HepG2 (cell line): ENCODE measurements around the gene SLC2A11. TPM values are rescaled to one million over a fixed set of nuclear protein-coding genes. Genes with fewer than 3 reads are reported as not detected.

Source experiments
- AGO1 ChIP-seq: fragments of 200-400 bp; formaldehyde crosslinking; IDR thresholded peaks from 2 replicates; pipeline ENCODE4 v1.6.1; 2017; ENCODE audit warnings: mild to moderate bottlenecking, low read depth, low read length, moderate library complexity; ENCODE audit not compliant: poor library complexity, severe bottlenecking
- BRD4 ChIP-seq: sonication (generic); formaldehyde crosslinking; IDR thresholded peaks from 2 replicates; pipeline ENCODE4 v1.4.0; 2020; ENCODE audit warnings: missing genetic modification reagents
- CAMTA2 ChIP-seq: sonication (generic); formaldehyde crosslinking; IDR thresholded peaks from 2 replicates; pipeline ENCODE4 v1.4.0; 2020; ENCODE audit warnings: mild to moderate bottlenecking, missing genetic modification reagents, borderline replicate concordance
- DBP ChIP-seq: sonication (generic); formaldehyde crosslinking; IDR thresholded peaks from 2 replicates; pipeline ENCODE4 v1.4.0; 2020; ENCODE audit warnings: missing genetic modification reagents; ENCODE audit errors: not compliant biosample characterization
- GLI4 ChIP-seq: sonication (generic); formaldehyde crosslinking; IDR thresholded peaks from 2 replicates; pipeline ENCODE4 v1.5.1; 2020; ENCODE audit warnings: missing genetic modification reagents, mild to moderate bottlenecking, moderate library complexity, borderline replicate concordance
- HNF4A ChIP-seq: sonication (generic); formaldehyde crosslinking; IDR thresholded peaks from 2 replicates; pipeline ENCODE4 v1.4.0; 2020; ENCODE audit warnings: missing genetic modification reagents
- HOXD1 ChIP-seq: sonication (generic); formaldehyde crosslinking; IDR thresholded peaks from 2 replicates; pipeline ENCODE4 v1.5.0; 2020; ENCODE audit warnings: missing genetic modification reagents
- KLF15 ChIP-seq: sonication (generic); formaldehyde crosslinking; IDR thresholded peaks from 2 replicates; pipeline ENCODE4 v1.8.1; 2023; ENCODE audit warnings: borderline replicate concordance, mild to moderate bottlenecking, inconsistent platforms, missing genetic modification reagents, mixed read lengths
- KLF6 ChIP-seq: IDR thresholded peaks from 2 replicates; pipeline ENCODE4 v1.8.0; 2016; ENCODE audit warnings: missing biosample characterization, missing genetic modification reagents
- KLF9 ChIP-seq: IDR thresholded peaks from 2 replicates; pipeline ENCODE4 v1.6.1; 2016; ENCODE audit warnings: low read depth
- MEIS1 ChIP-seq: sonication (generic); formaldehyde crosslinking; IDR thresholded peaks from 2 replicates; pipeline ENCODE4 v1.9.0; 2021; ENCODE audit warnings: mild to moderate bottlenecking, missing genetic modification reagents, moderate library complexity, borderline replicate concordance
- MIER2 ChIP-seq: IDR thresholded peaks from 2 replicates; pipeline ENCODE4 v1.6.1; 2016; ENCODE audit warnings: missing biosample characterization, missing genetic modification reagents
- MTERF4 ChIP-seq: sonication (generic); formaldehyde crosslinking; IDR thresholded peaks from 2 replicates; pipeline ENCODE4 v1.8.0; 2023; ENCODE audit warnings: mild to moderate bottlenecking, missing genetic modification reagents
- MZF1 ChIP-seq: sonication (generic); formaldehyde crosslinking; IDR thresholded peaks from 2 replicates; pipeline ENCODE4 v1.8.1; 2023; ENCODE audit warnings: mild to moderate bottlenecking, missing genetic modification reagents, borderline replicate concordance
- PHF21A ChIP-seq: sonication (generic); formaldehyde crosslinking; IDR thresholded peaks from 2 replicates; pipeline ENCODE4 v1.5.0; 2020; ENCODE audit warnings: mild to moderate bottlenecking, missing genetic modification reagents
- SNAI1 ChIP-seq: sonication (generic); formaldehyde crosslinking; IDR thresholded peaks from 2 replicates; pipeline ENCODE4 v1.5.0; 2020; ENCODE audit warnings: mild to moderate bottlenecking, missing genetic modification reagents, borderline replicate concordance
- YEATS4 ChIP-seq: sonication (generic); formaldehyde crosslinking; IDR thresholded peaks from 2 replicates; pipeline ENCODE4 v1.4.0; 2020; ENCODE audit warnings: missing genetic modification reagents, borderline replicate concordance
- ZMAT3 ChIP-seq: sonication (generic); formaldehyde crosslinking; conservative IDR thresholded peaks from 2 replicates; pipeline ENCODE4 v1.7.0; 2021; ENCODE audit warnings: missing genetic modification reagents
- ZNF180 ChIP-seq: sonication (generic); formaldehyde crosslinking; IDR thresholded peaks from 2 replicates; pipeline ENCODE4 v1.4.0; 2020; ENCODE audit warnings: low read depth, missing genetic modification reagents, borderline replicate concordance
- ZNF264 ChIP-seq: sonication (generic); formaldehyde crosslinking; IDR thresholded peaks from 2 replicates; pipeline ENCODE4 v1.4.0; 2020; ENCODE audit warnings: missing genetic modification reagents
- ZNF335 ChIP-seq: sonication (generic); formaldehyde crosslinking; IDR thresholded peaks from 2 replicates; pipeline ENCODE4 v1.4.0; 2020; ENCODE audit warnings: missing genetic modification reagents
- ZNF567 ChIP-seq: sonication (generic); formaldehyde crosslinking; IDR thresholded peaks from 2 replicates; pipeline ENCODE4 v1.8.1; 2023; ENCODE audit warnings: mild to moderate bottlenecking, missing genetic modification reagents, borderline replicate concordance
- ZNF605 ChIP-seq: sonication (generic); formaldehyde crosslinking; IDR thresholded peaks from 2 replicates; pipeline ENCODE4 v1.8.0; 2022; ENCODE audit warnings: mild to moderate bottlenecking, missing genetic modification reagents
- polyA plus RNA-seq, 8 experiments: library from polyadenylated mRNA; depleted of rRNA in 3 of 8; stranded (reverse) in 7 of 8; unstranded in 1 of 8; fragments of >200 nt; fragmentation: Illumina TruSeq in 4 of 8; extraction: Trizol in 4 of 8; gene quantifications; 2 replicates each; pipeline versions ENCODE4 v1.2.1 to v1.2.3, GENCODE V29; 2011 to 2016; ENCODE audit warnings: low read depth in 4 of 8, missing spikeins in 1 of 8, mixed read lengths in 1 of 8; ENCODE audit not compliant: insufficient read depth in 1 of 8
- total RNA-seq, 5 experiments: library from RNA; depleted of rRNA; stranded (reverse); fragments of >200 nt; fragmentation: Illumina TruSeq; extraction: Trizol; gene quantifications; 2 replicates each; pipeline ENCODE4 v1.2.3, GENCODE V29; 2016; ENCODE audit warnings: low read depth in 1 of 5
- TF ChIP-seq, protein P1 (sequence below): sonication (generic); formaldehyde crosslinking; IDR thresholded peaks from 2 replicates; pipeline ENCODE4 v1.4.0; 2020; ENCODE audit warnings: missing genetic modification reagents
- TF ChIP-seq, protein P2 (sequence below): sonication (generic); formaldehyde crosslinking; IDR thresholded peaks from 2 replicates; pipeline ENCODE4 v1.4.0; 2020; ENCODE audit warnings: missing genetic modification reagents
- TF ChIP-seq, protein P3 (sequence below): sonication (generic); formaldehyde crosslinking; IDR thresholded peaks from 2 replicates; pipeline ENCODE4 v1.4.0; 2020; ENCODE audit warnings: mild to moderate bottlenecking, low read depth, missing genetic modification reagents

SLC2A11 gene
- total and polyA plus RNA-seq, 2 of the 13 experiments (the other 11 are each of a cell fraction or from before 2014, with no cell fraction given), result 15.2 to 15.4 TPM

- TF ChIP-seq, protein P1, sequence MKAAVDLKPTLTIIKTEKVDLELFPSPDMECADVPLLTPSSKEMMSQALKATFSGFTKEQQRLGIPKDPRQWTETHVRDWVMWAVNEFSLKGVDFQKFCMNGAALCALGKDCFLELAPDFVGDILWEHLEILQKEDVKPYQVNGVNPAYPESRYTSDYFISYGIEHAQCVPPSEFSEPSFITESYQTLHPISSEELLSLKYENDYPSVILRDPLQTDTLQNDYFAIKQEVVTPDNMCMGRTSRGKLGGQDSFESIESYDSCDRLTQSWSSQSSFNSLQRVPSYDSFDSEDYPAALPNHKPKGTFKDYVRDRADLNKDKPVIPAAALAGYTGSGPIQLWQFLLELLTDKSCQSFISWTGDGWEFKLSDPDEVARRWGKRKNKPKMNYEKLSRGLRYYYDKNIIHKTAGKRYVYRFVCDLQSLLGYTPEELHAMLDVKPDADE (CRISPR knock-in tag), result no peak; the same call in 1 of the 2 replicates
- TF ChIP-seq MEIS1 (CRISPR knock-in tag), result peak; percentile 68; the same call in 1 of the 2 replicates
- TF ChIP-seq, protein P2, sequence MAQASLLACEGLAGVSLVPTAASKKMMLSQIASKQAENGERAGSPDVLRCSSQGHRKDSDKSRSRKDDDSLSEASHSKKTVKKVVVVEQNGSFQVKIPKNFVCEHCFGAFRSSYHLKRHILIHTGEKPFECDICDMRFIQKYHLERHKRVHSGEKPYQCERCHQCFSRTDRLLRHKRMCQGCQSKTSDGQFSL (CRISPR knock-in tag), result peak; percentile 12; the same call in 1 of the 2 replicates
- TF ChIP-seq AGO1, result peak; percentile 38
- peak; percentile 79 for TF ChIP-seq YEATS4
- 0 out of 2 replicates have a peak, but pooled peaks have one; percentile 27 for TF ChIP-seq PHF21A
- no peak for TF ChIP-seq HNF4A (CRISPR knock-in tag)
- TF ChIP-seq ZNF180, result no peak
- no peak for TF ChIP-seq ZMAT3
- 0 out of 2 replicates have a peak, but pooled peaks have one; percentile 27 for TF ChIP-seq MZF1 (CRISPR knock-in tag)
- TF ChIP-seq KLF6 (CRISPR knock-in tag), result no peak
- TF ChIP-seq ZNF264 (CRISPR knock-in tag), result 0 out of 2 replicates have a peak, but pooled peaks have one; percentile 17
- TF ChIP-seq MIER2 (CRISPR knock-in tag), result no peak
- TF ChIP-seq ZNF605, result no peak
- TF ChIP-seq GLI4 (CRISPR knock-in tag), result no peak; the same call in 1 of the 2 replicates
- TF ChIP-seq DBP (CRISPR knock-in tag), result peak; percentile 85
- TF ChIP-seq SNAI1 (CRISPR knock-in tag), result no peak
- TF ChIP-seq, protein P3, sequence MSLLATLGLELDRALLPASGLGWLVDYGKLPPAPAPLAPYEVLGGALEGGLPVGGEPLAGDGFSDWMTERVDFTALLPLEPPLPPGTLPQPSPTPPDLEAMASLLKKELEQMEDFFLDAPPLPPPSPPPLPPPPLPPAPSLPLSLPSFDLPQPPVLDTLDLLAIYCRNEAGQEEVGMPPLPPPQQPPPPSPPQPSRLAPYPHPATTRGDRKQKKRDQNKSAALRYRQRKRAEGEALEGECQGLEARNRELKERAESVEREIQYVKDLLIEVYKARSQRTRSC (CRISPR knock-in tag), result no peak
- TF ChIP-seq HOXD1 (CRISPR knock-in tag), result no peak
- TF ChIP-seq KLF9, result no peak
- no peak for TF ChIP-seq ZNF567 (CRISPR knock-in tag)
- TF ChIP-seq MTERF4 (CRISPR knock-in tag), result peak; percentile 53; the same call in 1 of the 2 replicates
- 0 out of 2 replicates have a peak, but pooled peaks have one; percentile 27 for TF ChIP-seq BRD4 (CRISPR knock-in tag)
- TF ChIP-seq KLF15 (CRISPR knock-in tag), result no peak
- TF ChIP-seq CAMTA2 (CRISPR knock-in tag), result no peak
- TF ChIP-seq ZNF335 (CRISPR knock-in tag), result 0 out of 2 replicates have a peak, but pooled peaks have one; percentile 56
These were observed at the start of gene SLC2A11 (continued) for GRCh38 chr22:23857606-23858483.
